Liver (tissue), 3 donors: ENCODE measurements around the gene HPN.
"Not testable (repeated sequence)": the region's sequence is repeated elsewhere in the genome, so short reads cannot be mapped to it uniquely, and the experiment has no call there.

Experiments
- CTCF ChIP-seq: fragments of 150-350 bp; IDR thresholded peaks from 2 replicates; pipeline ENCODE4 v1.5.1; 2017; ENCODE audit warnings: improper control_type of control experiment, low read depth, low read length; ENCODE audit not compliant: missing input control
- EGR1 ChIP-seq, 2 donors: IDR thresholded peaks; 2 replicates each; pipeline ENCODE4 v1.6.1; 2016 to 2018; ENCODE audit warnings: antibody characterized with exemption in 2 of 2, low read depth in 2 of 2
- MAX ChIP-seq: IDR thresholded peaks from 2 replicates; pipeline ENCODE4 v1.6.1; 2016; ENCODE audit warnings: antibody characterized with exemption
- SP1 ChIP-seq: IDR thresholded peaks from 2 replicates; pipeline ENCODE4 v1.6.1; 2018; ENCODE audit warnings: antibody characterized with exemption, mild to moderate bottlenecking
- TAF1 ChIP-seq: conservative IDR thresholded peaks from 2 replicates; pipeline ENCODE4 v1.6.1; 2016; ENCODE audit warnings: antibody characterized with exemption, mild to moderate bottlenecking
- YY1 ChIP-seq: IDR thresholded peaks from 2 replicates; pipeline ENCODE4 v1.6.1; 2016; ENCODE audit warnings: antibody characterized with exemption, mild to moderate bottlenecking
- donor health status: healthy.
- donor health status: healthy.

GRCh38 chr19:35028600-35028885 lies 13.0 kb upstream of the HPN start:
- not testable (repeated sequence) for TF ChIP-seq CTCF; SP1; EGR1 (IDR thresholded peaks at IDR 0.05; ENCODE audit: low read depth in 2 of 2); MAX; YY1; TAF1
